ENCODE measurements around the gene ZNRF3. TPM values are rescaled to one million over a fixed set of nuclear protein-coding genes. Genes with fewer than 3 reads are reported as not detected.

Gene ZNRF3
- total and polyA plus RNA-seq, 2 experiments from 2014 or later: 0.56 to 3.9 TPM

DNA sequence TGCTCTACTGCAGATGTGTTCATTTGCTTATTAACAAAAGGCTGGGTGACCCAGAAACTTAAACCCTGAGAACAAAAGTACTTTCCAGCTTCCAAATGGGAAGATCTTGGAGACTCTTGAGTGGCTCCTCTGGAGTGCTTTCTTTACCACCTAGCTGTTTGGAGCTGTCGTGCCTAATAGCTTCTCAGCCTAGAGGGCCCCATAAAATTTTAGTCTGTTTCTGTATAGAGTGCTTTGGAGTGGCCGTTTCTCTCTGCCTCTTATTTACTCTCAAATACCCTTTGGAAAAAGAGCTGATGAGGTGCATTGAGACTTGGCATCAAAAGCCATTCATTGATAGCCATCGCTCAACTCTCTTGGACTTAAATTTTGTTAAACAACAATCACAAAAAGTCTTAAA, 50.7 kb downstream of the ZNRF3 start:
- 0 out of 2 replicates have a peak, but pooled peaks cover 4% of the 10 kb centered on the region for H4K20me1 ChIP-seq (ENCODE audit: insufficient read depth)
- H3K4me1 ChIP-seq (ENCODE audit: insufficient read depth): no peaks in the 10 kb centered on the region
- no peak for DNase-seq
- no peaks in the 10 kb centered on the region for H3F3A ChIP-seq (ENCODE audit: insufficient read depth)
- no peaks in the 10 kb centered on the region for H3K79me2 ChIP-seq (ENCODE audit: insufficient read depth)
- in situ Hi-C loops (cut with MboI): no loop called here
- H3K27me3 ChIP-seq (replicated peaks; ENCODE audit: insufficient read depth): no peaks in the 10 kb centered on the region
- TF ChIP-seq EZH2 (IDR thresholded peaks at IDR 0.05; ENCODE audit: insufficient read depth, poor library complexity, severe bottlenecking) (no peak), EZH2phosphoT487 (IDR thresholded peaks at IDR 0.05; ENCODE audit: insufficient read depth, low read depth) (no peak)
- no peak overlapping the region for H3K4me3 ChIP-seq
- H3K27ac ChIP-seq: no peak overlapping the region
- WGBS, 2 experiments (ENCODE audit: low coverage in 1 of 2, low lambda C conversion rate in 2 of 2, missing lambda C conversion rate in 2 of 2): 93 to 100% methylated on average over 3 of the region's 3 CpGs
- no peak overlapping the region for H3K4me2 ChIP-seq (ENCODE audit: unreplicated experiment)
- H3K9me3 ChIP-seq (ENCODE audit: low read depth): no peaks in the 10 kb centered on the region
- no peak overlapping the region for H2AFZ ChIP-seq
- H3K9ac ChIP-seq: no peak overlapping the region
- no peaks in the 10 kb centered on the region for H3K36me3 ChIP-seq (ENCODE audit: low read depth)
- H3K9me2 ChIP-seq (ENCODE audit: insufficient read depth): no peaks in the 10 kb centered on the region

DNA sequence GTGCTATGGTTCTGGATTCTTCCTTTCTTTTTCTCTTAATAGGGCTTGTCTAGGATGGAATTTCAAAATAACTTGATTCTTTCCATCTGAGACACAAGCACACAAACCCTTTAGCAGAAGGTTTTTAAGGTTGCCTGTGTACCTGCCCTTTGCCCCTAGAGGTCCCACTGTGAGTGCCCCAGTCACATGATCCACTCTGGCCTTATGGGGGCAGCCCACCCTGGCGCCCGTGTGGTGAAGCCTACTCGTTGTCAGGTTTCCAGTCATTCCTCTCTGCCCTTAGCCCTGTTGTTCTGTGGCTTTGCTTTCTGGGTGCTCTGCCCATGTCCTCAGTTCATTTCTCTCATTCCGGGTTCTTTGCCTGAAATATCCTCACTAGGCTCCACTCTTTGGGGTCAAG, 51.8 kb downstream of the ZNRF3 start:
- H3K79me2 ChIP-seq (ENCODE audit: insufficient read depth): no peaks in the 10 kb centered on the region
- no peak overlapping the region for H2AFZ ChIP-seq
- H3K9me3 ChIP-seq (ENCODE audit: low read depth): no peaks in the 10 kb centered on the region
- in situ Hi-C loops (cut with MboI): no loop called here
- WGBS, 2 experiments (ENCODE audit: low coverage in 1 of 2, low lambda C conversion rate in 2 of 2, missing lambda C conversion rate in 2 of 2): 78 to 82% methylated on average over 4 of the region's 4 CpGs
- no peaks in the 10 kb centered on the region for H3K36me3 ChIP-seq (ENCODE audit: low read depth)
- no peaks in the 10 kb centered on the region for H3F3A ChIP-seq (ENCODE audit: insufficient read depth)
- H3K4me1 ChIP-seq (ENCODE audit: insufficient read depth): no peaks in the 10 kb centered on the region
- no peaks in the 10 kb centered on the region for H3K9me2 ChIP-seq (ENCODE audit: insufficient read depth)
- DNase-seq: no peak
- no peak overlapping the region for H3K27ac ChIP-seq
- no peak overlapping the region for H3K4me3 ChIP-seq
- no peak for TF ChIP-seq EZH2 (IDR thresholded peaks at IDR 0.05; ENCODE audit: insufficient read depth, poor library complexity, severe bottlenecking)
- no peaks in the 10 kb centered on the region for H3K27me3 ChIP-seq (replicated peaks; ENCODE audit: insufficient read depth)
- H3K9ac ChIP-seq: no peak overlapping the region
- H4K20me1 ChIP-seq (ENCODE audit: insufficient read depth): 0 out of 2 replicates have a peak, but pooled peaks cover 4% of the 10 kb centered on the region
- H3K4me2 ChIP-seq (ENCODE audit: unreplicated experiment): no peak overlapping the region

DNA sequence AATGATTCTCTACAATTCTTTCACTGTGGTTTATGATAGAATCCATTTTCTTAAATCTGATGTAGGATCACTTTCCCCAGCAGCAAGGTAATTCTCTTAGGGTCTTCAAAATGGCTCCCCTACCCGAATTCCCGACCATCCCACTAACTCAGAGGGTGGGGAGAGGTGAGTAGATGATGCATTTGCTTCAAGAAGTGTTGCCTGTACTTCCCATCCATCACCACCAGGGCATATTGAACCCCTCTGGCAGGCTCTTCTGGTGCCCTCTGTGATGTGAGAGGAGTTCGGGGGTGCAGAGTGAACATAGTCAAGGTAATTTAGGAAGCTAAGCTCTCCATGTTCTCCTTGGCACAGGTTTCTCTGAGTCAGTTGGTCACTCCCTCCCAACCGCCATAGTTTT, 52.3 kb downstream of the ZNRF3 start:
- no peak for DNase-seq
- in situ Hi-C loops (cut with MboI): no loop called here
- no peaks in the 10 kb centered on the region for H3K9me2 ChIP-seq (ENCODE audit: insufficient read depth)
- H3K27ac ChIP-seq: no peak overlapping the region
- H3K4me3 ChIP-seq: no peak overlapping the region
- H4K20me1 ChIP-seq (ENCODE audit: insufficient read depth): 0 out of 2 replicates have a peak, but pooled peaks cover 4% of the 10 kb centered on the region
- TF ChIP-seq EZH2phosphoT487 (IDR thresholded peaks at IDR 0.05; ENCODE audit: insufficient read depth, low read depth): no peak
- no peak for TF ChIP-seq EZH2 (IDR thresholded peaks at IDR 0.05; ENCODE audit: insufficient read depth, poor library complexity, severe bottlenecking)
- no peaks in the 10 kb centered on the region for H3K4me1 ChIP-seq (ENCODE audit: insufficient read depth)
- no peaks in the 10 kb centered on the region for H3K9me3 ChIP-seq (ENCODE audit: low read depth)
- H3K9ac ChIP-seq: no peak overlapping the region
- WGBS, 2 experiments (ENCODE audit: low coverage in 1 of 2, low lambda C conversion rate in 2 of 2, missing lambda C conversion rate in 2 of 2): 98 to 100% methylated on average over 4 of the region's 4 CpGs
- no peaks in the 10 kb centered on the region for H3K27me3 ChIP-seq (replicated peaks; ENCODE audit: insufficient read depth)
- no peak overlapping the region for H2AFZ ChIP-seq
- H3K4me2 ChIP-seq (ENCODE audit: unreplicated experiment): no peak overlapping the region
- no peaks in the 10 kb centered on the region for H3K79me2 ChIP-seq (ENCODE audit: insufficient read depth)
- H3F3A ChIP-seq (ENCODE audit: insufficient read depth): no peaks in the 10 kb centered on the region
- H3K36me3 ChIP-seq (ENCODE audit: low read depth): no peaks in the 10 kb centered on the region

DNA sequence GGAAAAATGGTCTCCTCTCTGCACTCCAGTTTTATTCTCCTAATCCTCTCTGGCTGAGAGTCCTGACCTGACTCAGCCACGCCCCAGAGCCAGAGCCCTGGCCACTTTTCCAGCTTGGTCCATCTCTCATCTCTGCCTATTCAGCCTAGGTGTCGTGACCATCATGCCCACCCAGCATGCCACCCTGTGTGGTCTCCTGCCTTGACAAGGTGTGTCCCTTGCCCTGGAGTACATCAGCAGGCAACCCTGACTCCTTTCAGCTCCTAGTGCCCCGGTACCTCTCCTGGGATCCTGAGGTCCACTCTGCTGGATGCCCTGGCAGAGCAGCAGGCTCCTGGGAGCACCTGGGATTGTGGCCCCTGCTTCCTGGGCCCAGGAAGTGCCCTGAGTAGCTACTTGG, 52.8 kb downstream of the ZNRF3 start:
- no peaks in the 10 kb centered on the region for H3K27me3 ChIP-seq (replicated peaks; ENCODE audit: insufficient read depth)
- no peak overlapping the region for H2AFZ ChIP-seq
- no peaks in the 10 kb centered on the region for H3K9me3 ChIP-seq (ENCODE audit: low read depth)
- no peak overlapping the region for H3K9ac ChIP-seq
- DNase-seq: no peak
- no peak overlapping the region for H3K27ac ChIP-seq
- no peaks in the 10 kb centered on the region for H3K36me3 ChIP-seq (ENCODE audit: low read depth)
- WGBS, 2 experiments (ENCODE audit: low coverage in 1 of 2, low lambda C conversion rate in 2 of 2, missing lambda C conversion rate in 2 of 2): 87 to 100% methylated on average over 3 of the region's 3 CpGs
- no peaks in the 10 kb centered on the region for H3F3A ChIP-seq (ENCODE audit: insufficient read depth)
- no peak overlapping the region for H3K4me3 ChIP-seq
- 0 out of 2 replicates have a peak, but pooled peaks cover 4% of the 10 kb centered on the region for H4K20me1 ChIP-seq (ENCODE audit: insufficient read depth)
- no peaks in the 10 kb centered on the region for H3K79me2 ChIP-seq (ENCODE audit: insufficient read depth)
- in situ Hi-C loops (cut with MboI): no loop called here
- H3K9me2 ChIP-seq (ENCODE audit: insufficient read depth): no peaks in the 10 kb centered on the region
- no peak overlapping the region for H3K4me2 ChIP-seq (ENCODE audit: unreplicated experiment)
- H3K4me1 ChIP-seq (ENCODE audit: insufficient read depth): no peaks in the 10 kb centered on the region
- TF ChIP-seq EZH2 (IDR thresholded peaks at IDR 0.05; ENCODE audit: insufficient read depth, poor library complexity, severe bottlenecking) (no peak), EZH2phosphoT487 (IDR thresholded peaks at IDR 0.05; ENCODE audit: insufficient read depth, low read depth) (no peak)
